PC-3 (cell line): ENCODE measurements around the gene NPHS2. TPM values are rescaled to one million over a fixed set of nuclear protein-coding genes. Genes with fewer than 3 reads are reported as not detected.

Source experiments
- ATAC-seq: fragments of 200-7000 bp; cut with Tn5 transposase; 2 replicates; pipeline ENCODE4 v1.9.1; 2020; ENCODE audit warnings: mild to moderate bottlenecking, moderate library complexity
- BruUV-seq: library from RNA; stranded (reverse); fragments of 400-500 nt; replicated peaks from 2 replicates; lab custom pipeline; 2021; lab: Mats Ljungman, UMichigan
- CTCF ChIA-PET: fragments of 300-600 bp; sonication (Branson Sonifier 250); formaldehyde crosslinking; loops from one replicate; lab custom pipeline; 2022; ENCODE audit warnings: antibody characterized with exemption; lab: Charles Lee
- POLR2A ChIA-PET: fragments of 300-600 bp; sonication (Branson Sonifier 250); formaldehyde crosslinking; loops from one replicate; lab custom pipeline; 2022; ENCODE audit warnings: antibody characterized with exemption; ENCODE audit not compliant: unreplicated experiment; lab: Charles Lee
- DNase-seq: peaks from one replicate; pipeline ENCODE4 v3.0.0-alpha.2; 2015
- H2AFZ ChIP-seq: fragments of 300-600 bp; sonication (generic); 2 replicates; pipeline ENCODE4 v1.6.0; 2016; ENCODE audit warnings: antibody characterized with exemption, low read length
- H3F3A ChIP-seq: fragments of 300-600 bp; sonication (generic); one replicate; pipeline ENCODE4 v1.6.0; 2017; ENCODE audit warnings: antibody characterized with exemption, low read length, control low read depth, mild to moderate bottlenecking; ENCODE audit not compliant: unreplicated experiment
- H3K27ac ChIP-seq: fragments of 300-600 bp; sonication (generic); 2 replicates; pipeline ENCODE4 v1.5.1; 2016; ENCODE audit warnings: mild to moderate bottlenecking, low read length
- H3K27me3 ChIP-seq: fragments of 300-600 bp; sonication (generic); 2 replicates; pipeline ENCODE4 v1.6.1; 2016; ENCODE audit warnings: low read length, mixed read lengths
- H3K36me3 ChIP-seq: fragments of 300-600 bp; sonication (generic); 2 replicates; pipeline ENCODE4 v1.6.1; 2016; ENCODE audit warnings: low read depth, mixed run types, low read length, mixed read lengths
- H3K4me1 ChIP-seq: fragments of 300-600 bp; sonication (generic); 2 replicates; pipeline ENCODE4 v1.5.1; 2016; ENCODE audit warnings: low read length; ENCODE audit not compliant: insufficient read depth
- H3K4me2 ChIP-seq: fragments of 300-600 bp; sonication (generic); 2 replicates; pipeline ENCODE4 v1.6.0; 2016; ENCODE audit warnings: low read length
- H3K4me3 ChIP-seq: fragments of 300-600 bp; sonication (generic); 2 replicates; pipeline ENCODE4 v1.5.1; 2016; ENCODE audit warnings: mild to moderate bottlenecking, low read length, mixed read lengths
- H3K79me2 ChIP-seq: fragments of 300-600 bp; sonication (generic); 2 replicates; pipeline ENCODE4 v1.6.1; 2017; ENCODE audit warnings: low read length, mixed read lengths
- H3K9ac ChIP-seq: fragments of 300-600 bp; sonication (generic); 2 replicates; pipeline ENCODE4 v1.6.0; 2016; ENCODE audit warnings: mild to moderate bottlenecking, low read length
- H3K9me2 ChIP-seq: fragments of 300-600 bp; sonication (generic); replicated peaks from 2 replicates; pipeline ENCODE4 v1.6.1; 2016; ENCODE audit warnings: mixed run types, low read length, mixed read lengths
- H3K9me3 ChIP-seq: fragments of 300-600 bp; sonication (generic); 2 replicates; pipeline ENCODE4 v1.6.1; 2016; ENCODE audit warnings: low read length, mixed read lengths
- H4K20me1 ChIP-seq: fragments of 300-600 bp; sonication (generic); 2 replicates; pipeline ENCODE4 v1.6.1; 2016; ENCODE audit warnings: low read length, mixed read lengths
- CTCF ChIP-seq: fragments of 300-600 bp; sonication (generic); conservative IDR thresholded peaks from 2 replicates; pipeline ENCODE4 v1.5.1; 2017; ENCODE audit warnings: antibody characterized with exemption, low read depth, mild to moderate bottlenecking, low read length
- EZH2 ChIP-seq: fragments of 300-600 bp; sonication (generic); IDR thresholded peaks from one replicate; pipeline ENCODE4 v1.6.1; 2017; ENCODE audit warnings: antibody characterized with exemption, mild to moderate bottlenecking, low read length; ENCODE audit not compliant: unreplicated experiment
- EZH2phosphoT487 ChIP-seq: fragments of 300-600 bp; sonication (generic); IDR thresholded peaks from 2 replicates; pipeline ENCODE4 v1.6.1; 2018; ENCODE audit warnings: mild to moderate bottlenecking, antibody characterized with exemption, low read length, borderline replicate concordance
- intact Hi-C: fragments of 100-400 bp; cut with micrococcal nuclease; formaldehyde crosslinking; loops from 2 replicates; pipeline ENCODE4 v1.9.0; 2023
- total RNA-seq: library from RNA; depleted of rRNA; stranded (reverse); fragments of >200 nt; gene quantifications from 2 replicates; pipeline ENCODE4 v1.2.3, GENCODE V29; 2014

The NPHS2 gene
- total RNA-seq, 1 experiment from 2014 or later, result not detected

- no peaks in the 10 kb centered on the region for H3K9me2 ChIP-seq
- H3F3A ChIP-seq, result no peaks in the 10 kb centered on the region
- no peaks in the 10 kb centered on the region for H3K36me3 ChIP-seq
- TF ChIP-seq EZH2phosphoT487, result no peak
- TF ChIP-seq EZH2, result no peak
- no peak for TF ChIP-seq CTCF
- intact Hi-C loops, result no loop called here
- H4K20me1 ChIP-seq, result no peaks in the 10 kb centered on the region
- ChIA-PET CTCF (interaction anchor here (0.6 kb wide), 1 partner anchor 67 kb away, joined by 3 read pairs; no protein-coding TSS in a partner anchor), POLR2A (no interaction called here)
- no peak overlapping the region for H3K9ac ChIP-seq
- no TSS peak for BruUV-seq
- H2AFZ ChIP-seq, result no peak overlapping the region
- H3K27me3 ChIP-seq, result 0 out of 2 replicates have a peak, but pooled peaks cover 4% of the 10 kb centered on the region
- no peaks in the 10 kb centered on the region for H3K4me1 ChIP-seq
- H3K9me3 ChIP-seq, result no peaks in the 10 kb centered on the region
- no peak for ATAC-seq
- H3K27ac ChIP-seq, result no peak overlapping the region
- H3K4me2 ChIP-seq, result no peak overlapping the region
- H3K79me2 ChIP-seq, result no peaks in the 10 kb centered on the region
- DNase-seq, result no peak
- no peak overlapping the region for H3K4me3 ChIP-seq
These were observed 58.6 kb downstream of the NPHS2 start for GRCh38 chr1:179516976-179517705.

GRCh38 chr1:179510038-179510437, 65.7 kb downstream of the NPHS2 start:
- H3K4me2 ChIP-seq, result no peak overlapping the region
- H3F3A ChIP-seq, result no peaks in the 10 kb centered on the region
- intact Hi-C loops, result no loop called here
- DNase-seq (no peak), ATAC-seq (no peak)
- no peak overlapping the region for H3K9ac ChIP-seq
- H2AFZ ChIP-seq, result no peak overlapping the region
- H3K36me3 ChIP-seq, result no peaks in the 10 kb centered on the region
- H3K9me3 ChIP-seq, result no peaks in the 10 kb centered on the region
- no peak overlapping the region for H3K4me3 ChIP-seq
- no peaks in the 10 kb centered on the region for H3K9me2 ChIP-seq
- H4K20me1 ChIP-seq, result no peaks in the 10 kb centered on the region
- H3K27me3 ChIP-seq, result peaks cover 10% of the 10 kb centered on the region; the same call in 1 of the 2 replicates
- ChIA-PET CTCF (no interaction called here), POLR2A (no interaction called here)
- H3K4me1 ChIP-seq, result no peaks in the 10 kb centered on the region
- BruUV-seq, result no TSS peak
- TF ChIP-seq EZH2, result no peak
- no peaks in the 10 kb centered on the region for H3K79me2 ChIP-seq
- no peak overlapping the region for H3K27ac ChIP-seq

GRCh38 chr1:179509384-179509783, 66.4 kb downstream of the NPHS2 start:
- Histone ChIP-seq H3F3A (no peaks in the 10 kb centered on the region), H3K36me3 (no peaks in the 10 kb centered on the region), H3K4me2 (no peak overlapping the region), H3K27me3 (peaks cover 9% of the 10 kb centered on the region; the same call in 1 of the 2 replicates), H3K9ac (no peak overlapping the region), H3K27ac (no peak overlapping the region), H3K4me1 (no peaks in the 10 kb centered on the region), H4K20me1 (no peaks in the 10 kb centered on the region), H2AFZ (no peak overlapping the region), H3K9me2 (no peaks in the 10 kb centered on the region), H3K4me3 (no peak overlapping the region), H3K9me3 (no peaks in the 10 kb centered on the region), H3K79me2 (no peaks in the 10 kb centered on the region)
- ChIA-PET CTCF (no interaction called here), POLR2A (no interaction called here)
- TF ChIP-seq CTCF, result no peak
- TF ChIP-seq EZH2, result no peak
- no peak for TF ChIP-seq EZH2phosphoT487
- DNase-seq (no peak), ATAC-seq (no peak)
- BruUV-seq, result no TSS peak
- intact Hi-C loops, result loop anchor here (2.0 kb wide), 1 partner anchor 19 kb away; no protein-coding TSS in a partner anchor
